Brain microvascular endothelial cell (primary cell): Measurements from ENCODE around the gene SEMA3D.

Source experiments
- DNase-seq: peaks from one replicate; pipeline ENCODE4 v3.0.0-alpha.2; 2020
- H3K27ac ChIP-seq: fragments of 250-450 bp; sonication (Bioruptor Pico); 2 replicates; pipeline ENCODE4 v1.5.1; 2020; ENCODE audit warnings: mild to moderate bottlenecking, moderate library complexity
- H3K27me3 ChIP-seq: fragments of 250-450 bp; sonication (Bioruptor Pico); replicated peaks from 2 replicates; pipeline ENCODE4 v1.5.1; 2020; ENCODE audit warnings: mild to moderate bottlenecking
- H3K36me3 ChIP-seq: fragments of 250-450 bp; sonication (Bioruptor Pico); replicated peaks from 2 replicates; pipeline ENCODE4 v1.5.1; 2020; ENCODE audit warnings: mild to moderate bottlenecking
- H3K4me3 ChIP-seq: 2 replicates; pipeline ENCODE4 v1.5.1; 2011; ENCODE audit warnings: low read depth, mild to moderate bottlenecking, control low read depth, low read length, moderate library complexity
- CTCF ChIP-seq: IDR thresholded peaks from 2 replicates; pipeline ENCODE4 v1.5.1; 2011; ENCODE audit warnings: low read depth, mild to moderate bottlenecking, moderate library complexity, low read length, control low read depth, inconsistent platforms; ENCODE audit errors: missing control alignments
- in situ Hi-C: cut with HindIII; loops from 2 replicates; pipeline ENCODE4 v1.10.0; 2017; ENCODE audit warnings: low sequenced_read_pairs, low pct_ligation_motif_present

The SEMA3D gene

GRCh38 chr7:85102813-85103350 is 84.0 kb downstream of the SEMA3D start:
- DNase-seq = no peak
- in situ Hi-C loops = no loop called here

GRCh38 chr7:85101347-85101746 is 85.5 kb downstream of the SEMA3D start:
- no peaks in the 10 kb centered on the region for H3K36me3 ChIP-seq
- no peak overlapping the region for H3K27ac ChIP-seq
- no peak overlapping the region for H3K4me3 ChIP-seq
- no peak for TF ChIP-seq CTCF
- no peaks in the 10 kb centered on the region for H3K27me3 ChIP-seq
- DNase-seq = no peak
- in situ Hi-C loops = no loop called here

More at GRCh38 chr7:85102813-85103350, 84.0 kb downstream of the SEMA3D start:
- Histone ChIP-seq H3K36me3 (no peaks in the 10 kb centered on the region), H3K27me3 (no peaks in the 10 kb centered on the region), H3K27ac (peak overlapping the region; percentile 4), H3K4me3 (no peak overlapping the region)
- no peak for TF ChIP-seq CTCF

- no peak overlapping the region for H3K27ac ChIP-seq
- no peak overlapping the region for H3K4me3 ChIP-seq
- in situ Hi-C loops = no loop called here
- no peaks in the 10 kb centered on the region for H3K36me3 ChIP-seq
- TF ChIP-seq CTCF = no peak
- DNase-seq = no peak
- H3K27me3 ChIP-seq = no peaks in the 10 kb centered on the region
Observed at GRCh38 chr7:85097844-85098243, 89.0 kb downstream of the SEMA3D start.

- in situ Hi-C loops = no loop called here
- TF ChIP-seq CTCF = no peak
- no peak for DNase-seq
- Histone ChIP-seq H3K27ac (no peak overlapping the region), H3K4me3 (no peak overlapping the region), H3K36me3 (no peaks in the 10 kb centered on the region), H3K27me3 (no peaks in the 10 kb centered on the region)
Observed at GRCh38 chr7:85095806-85096205, 91.0 kb downstream of the SEMA3D start.

GRCh38 chr7:85095366-85095765 is 91.5 kb downstream of the SEMA3D start:
- in situ Hi-C loops = no loop called here
- TF ChIP-seq CTCF = no peak
- DNase-seq = peak; percentile 31

GRCh38 chr7:85094046-85094725 is 92.7 kb downstream of the SEMA3D start:
- DNase-seq = no peak
- no peak overlapping the region for H3K27ac ChIP-seq
- H3K4me3 ChIP-seq = no peak overlapping the region
- TF ChIP-seq CTCF = no peak
- in situ Hi-C loops = no loop called here
- no peaks in the 10 kb centered on the region for H3K36me3 ChIP-seq
- H3K27me3 ChIP-seq = no peaks in the 10 kb centered on the region

More at GRCh38 chr7:85095366-85095765, 91.5 kb downstream of the SEMA3D start:
- no peak overlapping the region for H3K27ac ChIP-seq
- no peaks in the 10 kb centered on the region for H3K36me3 ChIP-seq
- no peak overlapping the region for H3K4me3 ChIP-seq
- H3K27me3 ChIP-seq = no peaks in the 10 kb centered on the region
